Kidney epithelial cell (primary cell): ENCODE results near the gene PPIE. TPM values are rescaled to one million over a fixed set of nuclear protein-coding genes. Genes with fewer than 3 reads are reported as not detected.
"Not testable (repeated sequence)": the region's sequence is repeated elsewhere in the genome, so short reads cannot be mapped to it uniquely, and the experiment has no call there.

Source experiments
- DNase-seq: peaks from one replicate; pipeline ENCODE4 v3.0.0-alpha.2; 2010; ENCODE audit warnings: low read depth
- H3K27me3 ChIP-seq: 2 replicates; pipeline ENCODE4 v1.6.0; 2011; ENCODE audit warnings: low read length; ENCODE audit not compliant: control insufficient read depth, insufficient read depth
- H3K36me3 ChIP-seq: 2 replicates; pipeline ENCODE4 v1.5.1; 2011; ENCODE audit warnings: low read length; ENCODE audit not compliant: control insufficient read depth, insufficient read depth
- H3K4me3 ChIP-seq: 2 replicates; pipeline ENCODE4 v1.5.1; 2011; ENCODE audit warnings: low read depth, mild to moderate bottlenecking, control low read depth, low read length
- total RNA-seq: library from RNA; depleted of rRNA; stranded (reverse); fragments of >200 nt; gene quantifications from 2 replicates; pipeline ENCODE4 v1.2.3, GENCODE V29; 2015
- TF ChIP-seq, protein P1 (sequence below): IDR thresholded peaks from 2 replicates; pipeline ENCODE4 v1.5.1; 2011; ENCODE audit warnings: mild to moderate bottlenecking, moderate library complexity, low read length, control low read depth, inconsistent platforms; ENCODE audit not compliant: insufficient read depth, poor library complexity, severe bottlenecking

Gene PPIE
- total RNA-seq, 1 donor from 2014 or later, result 58.2 TPM

DNA sequence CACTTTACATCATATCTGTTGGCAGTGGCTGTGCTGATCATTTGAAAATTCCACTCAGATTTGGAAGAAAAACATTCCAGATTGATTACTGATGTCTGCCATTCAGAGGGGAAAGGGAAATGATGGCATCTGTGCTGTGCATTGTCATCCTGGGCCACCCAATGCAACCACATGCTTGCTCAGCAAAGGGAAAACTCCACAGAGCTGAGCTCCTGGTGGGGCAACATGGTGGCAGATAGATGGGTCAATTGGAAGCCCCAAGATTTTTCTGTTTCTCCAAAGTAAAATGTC, 20.7 kb downstream of the PPIE start:
- no peaks in the 10 kb centered on the region for H3K27me3 ChIP-seq
- H3K4me3 ChIP-seq, result no peak overlapping the region
- no peaks in the 10 kb centered on the region for H3K36me3 ChIP-seq
- no peak for DNase-seq
- TF ChIP-seq, protein P1, sequence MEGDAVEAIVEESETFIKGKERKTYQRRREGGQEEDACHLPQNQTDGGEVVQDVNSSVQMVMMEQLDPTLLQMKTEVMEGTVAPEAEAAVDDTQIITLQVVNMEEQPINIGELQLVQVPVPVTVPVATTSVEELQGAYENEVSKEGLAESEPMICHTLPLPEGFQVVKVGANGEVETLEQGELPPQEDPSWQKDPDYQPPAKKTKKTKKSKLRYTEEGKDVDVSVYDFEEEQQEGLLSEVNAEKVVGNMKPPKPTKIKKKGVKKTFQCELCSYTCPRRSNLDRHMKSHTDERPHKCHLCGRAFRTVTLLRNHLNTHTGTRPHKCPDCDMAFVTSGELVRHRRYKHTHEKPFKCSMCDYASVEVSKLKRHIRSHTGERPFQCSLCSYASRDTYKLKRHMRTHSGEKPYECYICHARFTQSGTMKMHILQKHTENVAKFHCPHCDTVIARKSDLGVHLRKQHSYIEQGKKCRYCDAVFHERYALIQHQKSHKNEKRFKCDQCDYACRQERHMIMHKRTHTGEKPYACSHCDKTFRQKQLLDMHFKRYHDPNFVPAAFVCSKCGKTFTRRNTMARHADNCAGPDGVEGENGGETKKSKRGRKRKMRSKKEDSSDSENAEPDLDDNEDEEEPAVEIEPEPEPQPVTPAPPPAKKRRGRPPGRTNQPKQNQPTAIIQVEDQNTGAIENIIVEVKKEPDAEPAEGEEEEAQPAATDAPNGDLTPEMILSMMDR, result no peak

DNA sequence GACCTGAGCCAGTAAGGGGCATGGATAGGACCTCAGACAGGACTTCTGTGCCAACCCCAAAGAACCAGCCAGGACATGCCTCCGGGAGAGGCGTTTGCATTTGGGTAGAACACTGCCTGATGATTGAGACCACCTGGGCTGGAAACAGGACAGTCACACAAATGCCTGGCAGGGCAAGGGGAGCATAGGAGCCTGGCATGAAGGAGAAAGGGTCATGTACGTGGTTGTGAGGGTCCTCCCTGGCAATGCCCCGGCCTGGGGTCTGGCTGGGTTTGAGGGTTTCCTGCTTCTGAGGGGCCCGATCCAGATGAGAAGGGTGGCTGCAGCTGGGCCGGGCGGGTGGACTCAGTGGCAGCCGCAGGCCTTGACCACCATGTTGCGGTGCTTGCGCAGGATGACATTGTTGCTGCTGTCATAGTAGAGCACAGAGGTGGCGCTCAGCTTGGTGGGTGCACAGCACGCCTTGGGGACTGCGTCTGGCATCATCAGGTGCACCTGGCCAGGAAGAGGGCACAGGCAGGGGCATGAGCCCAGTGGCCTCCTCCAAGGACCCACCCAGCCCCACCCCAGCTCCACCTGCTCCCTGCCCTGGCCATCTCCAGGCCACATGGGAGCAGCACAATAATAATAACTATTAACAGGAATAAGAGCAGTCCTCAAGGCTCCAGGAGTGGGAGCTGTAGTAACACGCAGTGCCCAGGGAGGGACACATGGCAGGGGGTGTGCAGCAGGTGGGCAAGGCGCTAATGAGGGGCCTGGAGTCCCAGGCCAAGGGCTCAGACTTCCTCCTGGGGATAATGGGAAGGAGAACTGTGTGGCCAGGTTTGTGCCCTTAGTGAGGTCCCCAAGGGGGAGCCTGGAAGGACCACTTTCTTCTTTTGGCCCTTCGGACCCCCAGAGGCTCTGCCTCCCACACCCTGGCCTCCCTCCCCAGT, 21.7 kb downstream of the PPIE start:
- TF ChIP-seq, protein P1, result no peak
- Histone ChIP-seq H3K36me3 (no peaks in the 10 kb centered on the region), H3K27me3 (no peaks in the 10 kb centered on the region), H3K4me3 (no peak overlapping the region)
- DNase-seq, result no peak

DNA sequence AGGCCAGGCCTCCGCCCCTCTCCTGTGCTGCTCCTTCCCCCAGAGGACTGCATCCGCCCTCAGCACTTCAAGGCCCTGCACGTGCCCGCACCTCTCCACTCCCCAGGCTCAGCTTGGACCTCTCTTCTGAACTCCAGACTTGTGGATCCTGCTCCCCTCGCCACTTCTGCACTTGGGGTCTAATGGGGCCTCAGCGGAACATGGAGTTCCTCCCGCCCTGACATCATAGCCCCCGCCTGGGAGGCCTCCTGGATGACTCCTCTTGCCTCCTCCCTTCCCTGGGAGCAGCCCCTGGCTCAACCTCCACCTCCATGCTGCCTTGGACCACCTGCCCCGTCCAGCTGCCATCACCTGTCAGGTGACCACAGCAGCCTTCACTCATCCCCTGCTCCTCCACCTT, 22.3 kb downstream of the PPIE start:
- Histone ChIP-seq H3K36me3 (no peaks in the 10 kb centered on the region), H3K4me3 (no peak overlapping the region), H3K27me3 (no peaks in the 10 kb centered on the region)
- no peak for DNase-seq
- TF ChIP-seq, protein P1, result no peak

DNA sequence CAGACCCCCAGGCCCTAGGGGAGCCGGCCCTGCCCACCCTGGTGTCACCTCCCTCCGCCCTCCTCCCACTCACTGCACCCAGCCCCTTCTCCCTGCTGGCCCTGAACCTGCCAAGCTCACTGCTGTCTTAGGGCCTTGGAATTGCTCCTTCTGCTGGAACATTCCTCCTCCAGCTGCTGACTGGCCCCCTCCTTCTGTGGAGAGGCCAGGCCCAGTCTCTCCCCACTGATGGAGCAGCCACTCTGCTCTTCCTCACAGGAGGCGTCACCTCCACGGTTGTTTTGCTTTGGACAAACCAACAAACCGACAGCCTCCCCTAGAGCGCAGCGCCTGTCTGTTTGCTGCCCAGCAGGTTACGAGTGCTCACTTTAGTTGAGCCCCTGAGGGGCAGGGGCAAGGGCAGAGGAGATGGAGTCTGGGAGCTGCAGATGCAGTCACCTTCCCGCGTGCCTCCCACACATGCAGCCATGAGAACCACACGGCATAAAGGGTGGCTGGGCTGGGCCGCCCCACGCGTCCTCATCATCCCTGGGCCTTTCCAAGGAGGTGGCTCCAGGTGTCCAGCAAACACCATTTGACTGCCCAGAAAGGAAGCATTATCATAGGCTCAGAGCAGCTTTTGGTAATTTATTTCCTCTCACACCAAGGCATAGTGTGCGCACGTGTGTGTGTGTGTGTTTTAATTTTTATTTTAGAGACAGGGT, 23.0 kb downstream of the PPIE start:
- Histone ChIP-seq H3K4me3 (no peak overlapping the region), H3K36me3 (no peaks in the 10 kb centered on the region), H3K27me3 (no peaks in the 10 kb centered on the region)
- DNase-seq, result no peak
- TF ChIP-seq, protein P1, result no peak

DNA sequence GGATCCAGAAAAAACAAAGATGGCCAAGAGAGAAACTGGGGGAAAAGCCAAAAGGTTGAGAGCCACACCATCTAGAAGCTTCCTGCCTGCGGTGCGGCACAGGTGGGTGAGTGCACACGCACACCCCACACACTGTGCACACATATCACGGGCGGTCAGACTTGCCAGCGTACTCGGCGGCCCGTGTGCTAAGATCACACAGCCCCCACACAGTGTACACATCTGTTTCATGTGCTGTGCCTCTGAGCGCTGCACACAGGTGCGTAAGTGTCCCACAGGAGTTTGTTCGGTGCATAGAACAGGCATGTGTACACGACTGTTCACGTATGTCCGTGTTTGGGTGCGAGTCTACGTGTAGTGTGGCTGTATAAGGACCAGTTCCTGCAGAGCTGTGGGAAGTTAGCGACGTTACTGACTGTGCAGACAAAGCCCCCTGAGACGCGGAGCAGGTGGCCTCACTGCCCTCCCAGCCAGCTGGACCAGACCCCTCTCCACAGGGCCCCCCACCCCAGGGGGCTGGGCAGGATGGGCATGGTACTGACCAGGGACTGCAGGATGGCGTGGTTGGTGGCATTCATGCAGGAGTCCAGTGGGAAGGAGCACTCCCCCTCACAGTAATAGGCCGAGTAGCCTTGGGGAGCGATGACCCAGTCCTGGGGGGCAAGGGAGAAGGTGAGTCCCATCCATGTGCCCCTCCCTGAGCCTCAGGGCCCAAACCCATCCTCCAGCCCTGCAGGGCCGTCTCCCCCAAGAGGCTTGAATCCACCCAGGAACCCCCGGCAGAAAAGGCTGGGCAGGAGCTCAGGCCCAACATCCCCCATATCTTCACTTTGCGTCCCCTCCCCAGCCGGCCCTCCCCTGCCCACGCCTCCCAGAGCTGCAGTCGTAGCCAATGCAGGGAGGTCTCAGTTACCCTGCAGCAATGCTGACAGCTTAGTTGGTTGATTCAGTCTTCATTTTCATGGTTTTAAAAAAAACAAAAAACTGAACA, 24.2 kb downstream of the PPIE start:
- no peak for DNase-seq
- TF ChIP-seq, protein P1, result no peak
- H3K27me3 ChIP-seq, result no peaks in the 10 kb centered on the region
- H3K4me3 ChIP-seq, result no peak overlapping the region
- H3K36me3 ChIP-seq, result no peaks in the 10 kb centered on the region

DNA sequence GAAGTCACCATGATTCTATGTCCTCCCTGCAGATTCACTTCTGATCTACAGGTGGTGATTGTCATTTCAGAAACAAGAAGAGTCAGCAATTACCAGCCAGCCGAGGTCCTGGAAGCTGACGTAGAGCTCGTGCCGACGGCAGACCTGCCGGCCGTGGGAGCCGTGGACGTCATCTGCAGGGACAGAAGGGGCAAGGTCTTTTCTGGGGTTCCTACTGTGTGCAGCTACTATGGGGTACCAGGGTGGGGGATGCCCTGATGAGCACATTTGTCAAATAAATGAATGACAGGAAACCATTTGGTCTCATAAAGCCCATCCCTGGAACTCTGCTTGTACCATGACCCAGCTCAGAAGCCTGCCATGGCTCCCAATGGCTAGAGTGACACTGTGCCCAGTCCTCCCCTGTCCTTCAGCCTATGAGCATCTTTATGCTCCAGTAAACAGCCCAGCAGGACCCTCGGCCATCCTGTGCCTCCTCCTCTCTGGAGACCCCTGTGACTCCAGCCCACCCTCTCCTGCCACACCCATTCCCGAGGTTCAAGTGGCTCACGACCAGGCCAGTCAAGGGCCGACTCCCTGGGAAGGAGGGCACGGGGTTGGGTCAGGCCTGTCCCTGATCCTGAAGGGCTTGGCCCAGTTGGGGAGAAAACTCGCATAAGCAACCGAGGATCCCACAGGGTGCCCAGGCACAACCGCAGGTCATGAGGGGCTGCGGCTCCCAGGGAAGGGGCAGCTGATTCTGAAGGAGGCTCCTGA, 25.1 kb downstream of the PPIE start:
- not testable (repeated sequence) for H3K27me3 ChIP-seq, DNase-seq, H3K4me3 ChIP-seq, H3K36me3 ChIP-seq

DNA sequence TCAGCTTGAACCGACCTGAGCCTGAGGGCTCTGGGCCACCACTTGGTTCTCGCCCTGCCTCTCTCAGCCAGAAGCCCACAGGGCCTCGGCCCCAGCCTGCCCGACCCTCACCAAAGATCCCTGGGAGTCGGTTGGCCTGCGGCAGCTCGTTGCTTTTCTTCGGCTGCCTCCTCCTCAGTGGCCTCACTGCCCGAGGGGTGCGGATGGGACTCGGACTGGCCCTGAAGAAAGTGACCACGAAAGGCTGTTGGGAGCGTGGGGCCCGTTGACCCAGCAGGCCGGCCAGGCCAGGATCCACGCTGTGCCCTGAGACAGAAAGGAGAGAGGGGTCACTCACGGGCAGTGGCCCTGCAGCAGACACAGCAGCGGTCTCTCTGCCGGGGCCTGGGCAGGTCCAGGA, 25.8 kb downstream of the PPIE start:
- H3K4me3 ChIP-seq, H3K36me3 ChIP-seq, H3K27me3 ChIP-seq, DNase-seq: not testable (repeated sequence)

DNA sequence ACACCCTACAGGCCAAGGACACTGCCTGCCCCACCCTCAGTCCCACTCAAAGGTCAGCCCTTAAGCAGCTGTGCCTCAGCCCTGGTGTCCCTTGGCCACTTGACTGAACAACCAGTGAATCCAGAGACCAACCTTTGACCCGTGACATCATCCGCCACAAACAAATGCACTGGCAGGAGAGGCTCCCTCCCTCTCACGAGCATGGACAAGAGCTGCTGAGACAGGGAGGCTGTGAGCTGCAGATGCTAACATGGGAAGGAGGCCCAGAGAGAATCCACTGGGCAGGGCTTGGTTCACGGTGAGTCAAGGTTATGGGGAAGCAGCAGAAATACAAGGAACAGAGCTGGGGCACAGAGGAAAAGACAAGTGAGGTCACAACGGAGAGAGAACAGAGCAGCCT, 27.8 kb downstream of the PPIE start:
- not testable (repeated sequence) for H3K27me3 ChIP-seq, DNase-seq, H3K36me3 ChIP-seq, H3K4me3 ChIP-seq
